HL-60 (cell line): ENCODE data around the gene GPD2.

ENCODE experiments used
- CTCF ChIP-seq: IDR thresholded peaks from one replicate; pipeline ENCODE4 v1.5.1; 2011; ENCODE audit warnings: low read length, control low read depth, inconsistent platforms; ENCODE audit not compliant: insufficient read depth
- GABPA ChIP-seq: IDR thresholded peaks from 2 replicates; pipeline ENCODE4 v1.6.1; 2012; ENCODE audit warnings: low read depth
- POLR2AphosphoS5 ChIP-seq: IDR thresholded peaks from 2 replicates; pipeline ENCODE4 v1.6.1; 2012; ENCODE audit warnings: low read depth
- REST ChIP-seq: IDR thresholded peaks from 2 replicates; pipeline ENCODE4 v1.6.1; 2012; ENCODE audit warnings: low read depth; ENCODE audit not compliant: insufficient replicate concordance

GRCh38 chr2:156427074-156427473, 9.1 kb upstream of the GPD2 start:
- no peak for TF ChIP-seq CTCF
- no peak for TF ChIP-seq POLR2AphosphoS5
- no peak for TF ChIP-seq GABPA
- TF ChIP-seq REST = no peak
